DND-41 (cell line): ENCODE measurements around the gene UBE2E1.

ENCODE experiments used
- CTCF ChIP-seq: IDR thresholded peaks from 2 replicates; pipeline ENCODE4 v1.5.1; 2012; ENCODE audit warnings: borderline replicate concordance, low read length, moderate library complexity, mild to moderate bottlenecking; ENCODE audit not compliant: poor library complexity, severe bottlenecking; ENCODE audit errors: extremely low read depth
- EZH2 ChIP-seq: IDR thresholded peaks from 3 replicates; pipeline ENCODE4 v1.6.1; 2012; ENCODE audit warnings: borderline replicate concordance, low read depth, mild to moderate bottlenecking, moderate library complexity, low read length, inconsistent platforms; ENCODE audit not compliant: severe bottlenecking

- no peak for TF ChIP-seq EZH2
- TF ChIP-seq CTCF, result no peak
These were observed 59.2 kb downstream of the UBE2E1 start for GRCh38 chr3:23864931-23865330.
